ENCODE measurements around the gene SPATA46.
"Not testable (repeated sequence)": the region's sequence is repeated elsewhere in the genome, so short reads cannot be mapped to it uniquely, and the experiment has no call there.

SPATA46 gene

GRCh38 chr1:162376691-162377090, at the start of gene SPATA46:
TSS of gene SPATA46 (minus strand) at chr1:162376854. CDS start at chr1:162376790, 64 bp downstream.
- DNase-seq: no peak

GRCh38 chr1:162422662-162423375, 46.2 kb upstream of the SPATA46 start:
- DNase-seq: no peak

- no peak for DNase-seq
Measured at GRCh38 chr1:162421258-162422164, 44.9 kb upstream of the SPATA46 start.

- DNase-seq: no peak
Measured at GRCh38 chr1:162420120-162420519, 43.5 kb upstream of the SPATA46 start.

- not testable (repeated sequence) for DNase-seq
Measured at GRCh38 chr1:162419450-162419931, 42.8 kb upstream of the SPATA46 start.

- not testable (repeated sequence) for DNase-seq
Measured at GRCh38 chr1:162418584-162418983, 41.9 kb upstream of the SPATA46 start.

- no peak for DNase-seq
Measured at GRCh38 chr1:162417650-162418049, 41.0 kb upstream of the SPATA46 start.

- DNase-seq: no peak
Measured at GRCh38 chr1:162416909-162417308, 40.3 kb upstream of the SPATA46 start.

GRCh38 chr1:162416215-162416614, 39.6 kb upstream of the SPATA46 start:
- no peak for DNase-seq

GRCh38 chr1:162412002-162412401, 35.3 kb upstream of the SPATA46 start, which contains the start of gene SH2D1B:
TSS of gene SH2D1B (minus strand) at chr1:162412136. CDS start at chr1:162412016, 120 bp downstream.
- DNase-seq: no peak

GRCh38 chr1:162407539-162407938, 30.9 kb upstream of the SPATA46 start:
- DNase-seq: no peak

GRCh38 chr1:162406811-162407210, 30.2 kb upstream of the SPATA46 start:
- no peak for DNase-seq

GRCh38 chr1:162405800-162406199, 29.1 kb upstream of the SPATA46 start:
- no peak for DNase-seq

GRCh38 chr1:162404550-162405160, 28.0 kb upstream of the SPATA46 start:
- no peak for DNase-seq

GRCh38 chr1:162400790-162401355, 24.2 kb upstream of the SPATA46 start:
- DNase-seq: no peak

GRCh38 chr1:162398999-162399580, 22.4 kb upstream of the SPATA46 start:
- DNase-seq: no peak

- no peak for DNase-seq
Measured at GRCh38 chr1:162397943-162398560, 21.4 kb upstream of the SPATA46 start.

GRCh38 chr1:162397039-162397448, 20.4 kb upstream of the SPATA46 start:
- DNase-seq: no peak

- no peak for DNase-seq
Measured at GRCh38 chr1:162396201-162396906, 19.7 kb upstream of the SPATA46 start.

GRCh38 chr1:162391790-162392563, 15.3 kb upstream of the SPATA46 start:
- DNase-seq: no peak
